ENCODE data around the gene WDR18.

DNA sequence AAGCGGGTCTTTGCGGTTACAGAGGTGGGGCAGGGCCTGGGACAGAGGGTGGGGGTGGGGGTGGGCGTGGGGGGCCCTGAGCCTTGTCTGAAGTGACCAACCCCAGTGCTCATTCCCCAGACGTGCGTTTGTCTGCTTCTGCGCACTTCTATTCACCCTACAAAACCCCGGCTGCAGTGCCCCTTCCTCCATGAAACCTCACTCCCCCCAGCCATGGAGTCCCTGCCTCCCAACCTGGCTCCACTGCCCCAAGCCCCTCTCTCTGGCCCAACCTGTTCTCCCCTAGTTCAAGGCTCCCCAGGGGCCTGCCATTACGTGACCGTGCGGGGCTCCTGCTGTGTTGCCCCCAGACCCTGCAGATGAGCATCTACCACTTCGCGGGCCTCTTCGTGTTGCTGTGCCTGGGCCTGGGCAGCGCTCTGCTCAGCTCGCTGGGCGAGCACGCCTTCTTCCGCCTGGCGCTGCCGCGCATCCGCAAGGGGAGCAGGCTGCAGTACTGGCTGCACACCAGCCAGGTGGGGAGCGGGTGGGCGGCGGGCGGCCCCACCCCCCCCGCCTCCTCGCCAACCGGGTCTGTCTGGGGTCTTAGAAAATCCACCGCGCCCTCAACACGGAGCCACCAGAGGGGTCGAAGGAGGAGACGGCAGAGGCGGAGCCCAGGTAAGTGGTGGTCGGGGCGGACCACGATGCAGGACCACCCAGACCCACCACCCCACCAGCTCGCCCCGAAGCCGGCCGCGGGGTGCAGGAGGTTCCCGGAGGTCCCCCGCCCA, 24.3 kb downstream of the WDR18 start:
- TF ChIP-seq POLR2A (IDR thresholded peaks at IDR 0.05; ENCODE audit: low read depth): no peak
- no peak for TF ChIP-seq POLR2AphosphoS5 (IDR thresholded peaks at IDR 0.05)
- TF ChIP-seq, protein P1, sequence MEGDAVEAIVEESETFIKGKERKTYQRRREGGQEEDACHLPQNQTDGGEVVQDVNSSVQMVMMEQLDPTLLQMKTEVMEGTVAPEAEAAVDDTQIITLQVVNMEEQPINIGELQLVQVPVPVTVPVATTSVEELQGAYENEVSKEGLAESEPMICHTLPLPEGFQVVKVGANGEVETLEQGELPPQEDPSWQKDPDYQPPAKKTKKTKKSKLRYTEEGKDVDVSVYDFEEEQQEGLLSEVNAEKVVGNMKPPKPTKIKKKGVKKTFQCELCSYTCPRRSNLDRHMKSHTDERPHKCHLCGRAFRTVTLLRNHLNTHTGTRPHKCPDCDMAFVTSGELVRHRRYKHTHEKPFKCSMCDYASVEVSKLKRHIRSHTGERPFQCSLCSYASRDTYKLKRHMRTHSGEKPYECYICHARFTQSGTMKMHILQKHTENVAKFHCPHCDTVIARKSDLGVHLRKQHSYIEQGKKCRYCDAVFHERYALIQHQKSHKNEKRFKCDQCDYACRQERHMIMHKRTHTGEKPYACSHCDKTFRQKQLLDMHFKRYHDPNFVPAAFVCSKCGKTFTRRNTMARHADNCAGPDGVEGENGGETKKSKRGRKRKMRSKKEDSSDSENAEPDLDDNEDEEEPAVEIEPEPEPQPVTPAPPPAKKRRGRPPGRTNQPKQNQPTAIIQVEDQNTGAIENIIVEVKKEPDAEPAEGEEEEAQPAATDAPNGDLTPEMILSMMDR (IDR thresholded peaks at IDR 0.05): no peak
- no peak for TF ChIP-seq EP300 (IDR thresholded peaks at IDR 0.05)

Measured in esophagus muscularis mucosa (tissue), 4 donors.